Keratinocyte (primary cell): Measurements from ENCODE around the gene RPS21. TPM values are rescaled to one million over a fixed set of nuclear protein-coding genes. Genes with fewer than 3 reads are reported as not detected.

Experiments
- DNase-seq: peaks from one replicate; pipeline ENCODE4 v3.0.0-alpha.2; 2011; ENCODE audit warnings: low read depth, missing footprints, low spot score
- FAIRE-seq: peaks from 2 replicates; lab custom pipeline; 2011; peaks lifted over from hg19 to GRCh38; lab: Jason Lieb, UNC
- H2AFZ ChIP-seq: 2 replicates; pipeline ENCODE4 v1.6.0; 2012; ENCODE audit warnings: low read length, control low read depth, inconsistent platforms; ENCODE audit not compliant: control insufficient read depth
- H3K27ac ChIP-seq: 2 replicates; pipeline ENCODE4 v1.5.1; 2011; ENCODE audit warnings: low read length; ENCODE audit not compliant: control insufficient read depth, insufficient read depth
- H3K27me3 ChIP-seq: 3 replicates; pipeline ENCODE4 v1.6.0; 2011; ENCODE audit warnings: low read length; ENCODE audit not compliant: control insufficient read depth, insufficient read depth; ENCODE audit errors: extremely low read depth
- H3K36me3 ChIP-seq, 2 experiments: 2 replicates in 1 of 2; 3 replicates in 1 of 2; pipeline ENCODE4 v1.5.1; 2011; ENCODE audit warnings: low read length in 2 of 2, mild to moderate bottlenecking in 1 of 2; ENCODE audit not compliant: control insufficient read depth in 2 of 2, insufficient read depth in 2 of 2; ENCODE audit errors: extremely low read depth in 1 of 2
- H3K4me1 ChIP-seq: 3 replicates; pipeline ENCODE4 v1.5.1; 2011; ENCODE audit warnings: low read length; ENCODE audit not compliant: control insufficient read depth, insufficient read depth; ENCODE audit errors: extremely low read depth
- H3K4me2 ChIP-seq: 3 replicates; pipeline ENCODE4 v1.6.0; 2011; ENCODE audit warnings: low read depth, low read length; ENCODE audit not compliant: control insufficient read depth, insufficient read depth; ENCODE audit errors: extremely low read depth
- H3K4me3 ChIP-seq, 3 experiments: fragments of 200-600 bp in 1 of 3; sonication (generic) in 1 of 3; 2 replicates in 2 of 3; 3 replicates in 1 of 3; pipeline ENCODE4 v1.5.1; 2011 to 2016; ENCODE audit warnings: low read length in 3 of 3, mild to moderate bottlenecking in 3 of 3, control low read depth in 2 of 3, inconsistent platforms in 1 of 3, low read depth in 1 of 3, mixed read lengths in 1 of 3, mixed run types in 1 of 3, moderate library complexity in 1 of 3; ENCODE audit not compliant: control insufficient read depth in 2 of 3, insufficient read depth in 2 of 3; ENCODE audit errors: extremely low read depth in 1 of 3
- H3K79me2 ChIP-seq: 2 replicates; pipeline ENCODE4 v1.6.0; 2012; ENCODE audit warnings: low read length; ENCODE audit not compliant: control insufficient read depth, insufficient read depth
- H3K9ac ChIP-seq: 3 replicates; pipeline ENCODE4 v1.6.0; 2011; ENCODE audit warnings: low read length; ENCODE audit not compliant: control insufficient read depth, insufficient read depth; ENCODE audit errors: extremely low read depth
- H3K9me1 ChIP-seq: 3 replicates; pipeline ENCODE4 v1.6.0; 2011; ENCODE audit warnings: low read length; ENCODE audit not compliant: control insufficient read depth, insufficient read depth; ENCODE audit errors: extremely low read depth
- H3K9me3 ChIP-seq: 2 replicates; pipeline ENCODE4 v1.5.1; 2012; ENCODE audit warnings: low read depth, low read length; ENCODE audit not compliant: control insufficient read depth
- H4K20me1 ChIP-seq: 3 replicates; pipeline ENCODE4 v1.6.0; 2011; ENCODE audit warnings: low read length; ENCODE audit not compliant: control insufficient read depth, insufficient read depth; ENCODE audit errors: extremely low read depth
- CTCF ChIP-seq, 3 experiments: IDR thresholded peaks in 1 of 3; conservative IDR thresholded peaks in 1 of 3; optimal IDR thresholded peaks in 1 of 3; 2 replicates in 2 of 3; 3 replicates in 1 of 3; pipeline versions ENCODE3 to v1.5.1; 2011; ENCODE audit warnings: low read length in 3 of 3, mild to moderate bottlenecking in 3 of 3, moderate library complexity in 2 of 3, control low read depth in 1 of 3, inconsistent platforms in 1 of 3; ENCODE audit not compliant: insufficient read depth in 2 of 3; ENCODE audit errors: extremely low read depth in 1 of 3
- EZH2 ChIP-seq: IDR thresholded peaks from one replicate; pipeline ENCODE4 v1.6.1; 2012; ENCODE audit warnings: inconsistent platforms, mild to moderate bottlenecking, low read length, moderate library complexity
- dilution Hi-C: fragments of 300-500 bp; cut with MboI; formaldehyde crosslinking; loops from one replicate; pipeline ENCODE4 v1.7.0; 2020; ENCODE audit warnings: low sequenced_read_pairs; ENCODE audit not compliant: extremely low pct_ligation_motif_present
- polyA plus RNA-seq, 5 experiments: library from polyadenylated mRNA; depleted of rRNA in 3 of 5; stranded (reverse) in 3 of 5; stranded (forward) in 1 of 5; unstranded in 1 of 5; fragments of >200 nt; gene quantifications; 1 replicate in 1 of 5; 2 replicates in 3 of 5; 3 replicates in 1 of 5; pipeline versions ENCODE4 v1.2.1 to v1.2.3, GENCODE V29; 2011 to 2012; ENCODE audit warnings: missing spikeins in 2 of 5, low read depth in 1 of 5, low replicate concordance in 1 of 5

Gene RPS21
- polyA plus RNA-seq, 1 donor (not counting 4 experiments of a cell fraction or from before 2014, with no cell fraction given) = 3,874 TPM

- DNase-seq (no peak), FAIRE-seq (no peak)
- Histone ChIP-seq H3K36me3 (no peaks in the 10 kb centered on the region), H3K9me1 (no peaks in the 10 kb centered on the region), H3K9ac (no peak overlapping the region), H3K4me2 (no peak overlapping the region), H3K79me2 (no peaks in the 10 kb centered on the region), H3K4me3 (no peak overlapping the region), H3K4me1 (peaks cover 12% of the 10 kb centered on the region), H4K20me1 (peaks cover 3% of the 10 kb centered on the region), H2AFZ (no peak overlapping the region), H3K9me3 (no peaks in the 10 kb centered on the region), H3K27me3 (peaks cover 16% of the 10 kb centered on the region), H3K27ac (no peak overlapping the region)
- TF ChIP-seq CTCF (optimal IDR thresholded peaks at IDR 0.05 in 1 of 3, IDR thresholded peaks at IDR 0.05 in 1 of 3, conservative IDR thresholded peaks at IDR 0.05 in 1 of 3; ENCODE audit: extremely low read depth in 1 of 3, insufficient read depth in 2 of 3, low read length in 3 of 3) (no peak), EZH2 (no peak)
- dilution Hi-C loops = loop anchor here (25.0 kb wide), 1 partner anchor 106 kb away; no protein-coding TSS in a partner anchor
Measured at GRCh38 chr20:62430866-62431447, 44.1 kb downstream of the RPS21 start.

GRCh38 chr20:62433658-62434497 is 47.0 kb downstream of the RPS21 start:
- Histone ChIP-seq H2AFZ (no peak overlapping the region), H3K27ac (no peak overlapping the region), H3K4me1 (no peaks in the 10 kb centered on the region), H3K27me3 (peaks cover 36% of the 10 kb centered on the region), H3K36me3 (no peaks in the 10 kb centered on the region), H3K9me3 (no peaks in the 10 kb centered on the region), H3K9me1 (no peaks in the 10 kb centered on the region), H3K4me2 (no peak overlapping the region), H3K4me3 (no peak overlapping the region), H3K79me2 (no peaks in the 10 kb centered on the region), H3K9ac (no peak overlapping the region), H4K20me1 (no peaks in the 10 kb centered on the region)
- dilution Hi-C loops = loop anchor here (25.0 kb wide), 1 partner anchor 103 kb away; no protein-coding TSS in a partner anchor
- FAIRE-seq (no peak), DNase-seq (no peak)
- TF ChIP-seq CTCF (optimal IDR thresholded peaks at IDR 0.05 in 1 of 3, IDR thresholded peaks at IDR 0.05 in 1 of 3, conservative IDR thresholded peaks at IDR 0.05 in 1 of 3; ENCODE audit: extremely low read depth in 1 of 3, insufficient read depth in 2 of 3, low read length in 3 of 3) (no peak), EZH2 (no peak)
